OCI-M2 (cell line): Measurements from ENCODE around the gene PLA2G4A.
A peak's percentile ranks its signal among the peaks of the same experiment; 100 is the strongest.

Experiments
- DNase-seq: peaks from one replicate; lab custom pipeline; 2025; ENCODE audit not compliant: unreplicated experiment; lab: John Stamatoyannopoulos, UW

The PLA2G4A gene

DNA sequence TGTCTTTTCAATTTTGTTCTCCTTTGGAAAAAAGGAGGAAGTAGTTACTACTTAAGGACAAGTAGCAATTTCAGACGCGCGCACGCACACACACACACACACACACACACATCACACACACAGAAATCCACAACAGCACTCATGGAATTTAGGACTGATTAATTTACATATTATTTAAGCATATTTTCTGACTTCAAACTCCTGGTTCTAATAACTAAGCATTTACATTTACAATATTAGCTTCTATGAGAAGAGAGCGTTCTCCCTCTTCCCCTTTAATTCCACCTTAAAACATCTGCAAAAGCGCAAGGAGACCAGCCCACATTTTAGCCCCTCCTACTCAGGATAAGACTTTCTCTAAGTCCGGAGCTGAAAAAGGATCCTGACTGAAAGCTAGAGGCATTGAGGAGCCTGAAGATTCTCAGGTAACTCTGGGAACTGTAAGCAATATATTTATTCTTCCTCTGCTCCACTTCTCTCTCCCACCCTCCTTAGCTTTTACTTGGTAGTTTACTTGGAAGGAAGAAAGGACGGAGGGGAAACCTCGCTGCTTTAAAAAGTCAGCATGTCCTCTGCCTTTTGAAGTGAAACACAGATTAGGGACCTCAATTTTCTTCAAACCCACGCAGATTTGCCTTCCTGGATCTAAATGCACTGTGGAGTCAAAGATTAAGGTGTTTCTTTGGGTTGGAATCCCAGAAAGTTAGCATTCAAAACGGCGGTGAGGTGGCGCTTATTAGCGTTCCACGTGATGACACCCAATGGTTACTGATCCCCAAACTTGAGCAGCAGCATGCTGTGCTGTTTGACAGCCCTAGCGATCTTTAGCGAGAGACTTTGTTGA is at the start of gene PLA2G4A:
TSS of gene PLA2G4A (plus strand) at position 339 of the 844 bp plus-strand sequence. CDS start 25,406 bp downstream, outside the sequence.
- DNase-seq = peak; percentile 37

DNA sequence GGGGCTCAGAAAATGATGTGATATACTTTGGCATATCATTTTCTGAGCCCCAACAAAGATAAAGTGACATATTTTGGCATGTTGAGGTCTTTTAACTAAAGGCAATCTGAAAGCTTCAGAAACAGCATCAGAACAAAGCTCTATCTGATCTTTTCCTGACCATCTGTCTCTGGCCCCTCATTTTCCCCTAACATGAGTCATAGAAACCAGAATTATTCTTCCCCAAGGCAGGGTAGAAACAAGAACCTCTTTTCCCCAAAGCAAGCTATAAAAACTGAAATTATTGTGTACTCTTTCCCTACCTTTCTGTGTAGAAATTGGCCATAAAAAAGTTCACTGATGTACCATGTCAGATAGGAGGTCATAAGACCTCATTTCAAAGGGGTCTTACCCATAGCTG is 48.7 kb upstream of the PLA2G4A start:
- no peak for DNase-seq

DNA sequence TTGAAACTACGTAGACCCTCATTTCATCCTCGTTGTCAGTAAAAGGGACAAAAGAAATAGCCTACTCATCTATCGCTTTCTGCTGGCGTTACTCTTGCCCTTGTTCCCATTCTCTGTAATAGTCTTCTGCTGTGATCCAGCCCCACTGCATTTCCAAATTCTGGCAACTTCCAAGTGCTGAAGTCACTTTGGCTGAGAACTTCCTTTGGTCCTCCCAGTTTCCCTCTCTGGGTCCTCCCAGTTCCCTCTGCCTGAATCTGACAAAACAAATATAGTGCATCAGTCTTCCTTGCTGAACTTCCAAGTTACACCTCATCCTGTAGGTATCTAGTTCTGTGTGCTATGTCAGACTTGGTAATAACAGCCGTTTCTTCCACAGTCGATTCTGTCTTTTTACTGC is 47.0 kb upstream of the PLA2G4A start:
- DNase-seq = no peak

DNA sequence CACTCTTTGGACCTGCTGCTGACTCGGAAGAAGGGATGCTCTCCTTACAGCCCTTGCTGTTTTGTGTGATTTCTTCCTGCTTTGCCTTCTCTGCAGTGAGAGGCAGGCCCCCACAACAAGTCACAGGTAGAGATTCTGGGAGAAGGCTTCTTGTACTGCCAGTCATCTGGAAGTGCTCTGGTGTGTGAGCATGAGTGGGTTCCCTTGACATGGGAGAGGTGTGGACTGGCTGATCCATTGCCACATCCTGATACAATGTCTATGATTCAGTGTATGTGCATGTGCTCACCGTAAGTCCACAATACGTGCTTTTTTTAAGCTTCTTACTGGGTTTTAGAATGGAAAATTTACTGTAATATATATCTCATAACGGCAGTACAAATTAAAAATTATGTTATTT is 46.0 kb upstream of the PLA2G4A start:
- no peak for DNase-seq

DNA sequence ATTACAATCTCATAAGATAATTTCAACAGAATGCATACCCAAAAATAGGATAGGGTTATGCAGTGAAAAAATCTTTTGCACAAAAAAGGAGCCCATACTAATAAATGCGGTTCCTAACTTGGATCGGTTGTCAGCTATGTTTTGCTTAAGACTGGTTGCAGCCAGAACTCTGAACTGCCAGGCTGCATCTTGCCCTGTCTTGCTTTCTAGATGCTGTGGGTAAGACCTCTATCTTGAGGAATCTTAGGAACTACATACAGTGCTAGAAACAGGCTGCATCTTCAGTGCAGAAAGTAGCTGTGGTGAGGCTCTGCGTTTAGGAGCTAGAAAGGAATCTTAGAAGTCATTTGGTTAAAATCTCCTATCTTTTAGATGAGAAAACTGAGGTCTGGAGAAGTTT is 45.6 kb upstream of the PLA2G4A start:
- DNase-seq = no peak

DNA sequence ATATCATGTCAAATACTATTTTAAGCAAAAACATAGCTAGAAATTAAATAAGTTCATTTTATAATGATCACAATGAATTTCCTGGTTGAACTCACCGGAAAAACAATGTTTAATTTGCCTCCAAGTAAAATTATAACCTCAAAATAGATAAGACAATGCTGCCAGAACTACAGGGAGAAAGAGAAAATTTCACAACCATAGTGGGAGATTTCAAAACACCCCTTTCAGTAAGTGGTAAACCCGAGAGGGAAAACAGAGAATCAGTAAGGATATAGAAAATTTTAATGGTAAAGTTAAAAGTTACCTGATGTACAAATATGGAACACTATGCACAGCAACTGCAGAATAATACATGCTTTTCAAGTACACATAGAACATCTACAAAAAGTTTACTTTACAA is 43.2 kb upstream of the PLA2G4A start:
- DNase-seq = no peak

DNA sequence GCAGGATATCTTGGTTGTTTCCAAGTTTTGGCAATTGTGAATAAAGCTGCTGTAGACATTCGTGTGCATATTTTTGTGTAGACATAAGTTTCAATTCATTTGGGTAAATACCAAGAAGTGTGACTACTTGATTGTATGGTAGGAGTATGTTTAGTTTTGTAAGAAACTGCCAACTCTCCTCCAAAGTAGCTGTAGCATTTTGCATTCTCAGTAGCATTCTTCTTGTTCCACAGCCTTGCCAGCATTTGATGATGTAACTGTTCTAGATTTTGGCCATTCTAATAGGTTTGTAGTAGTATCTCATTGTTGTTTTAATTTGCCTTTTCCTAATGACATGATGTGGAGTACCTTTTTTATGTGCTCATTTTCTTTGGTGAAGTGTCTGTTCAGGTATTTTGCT is 38.6 kb upstream of the PLA2G4A start:
- no peak for DNase-seq

DNA sequence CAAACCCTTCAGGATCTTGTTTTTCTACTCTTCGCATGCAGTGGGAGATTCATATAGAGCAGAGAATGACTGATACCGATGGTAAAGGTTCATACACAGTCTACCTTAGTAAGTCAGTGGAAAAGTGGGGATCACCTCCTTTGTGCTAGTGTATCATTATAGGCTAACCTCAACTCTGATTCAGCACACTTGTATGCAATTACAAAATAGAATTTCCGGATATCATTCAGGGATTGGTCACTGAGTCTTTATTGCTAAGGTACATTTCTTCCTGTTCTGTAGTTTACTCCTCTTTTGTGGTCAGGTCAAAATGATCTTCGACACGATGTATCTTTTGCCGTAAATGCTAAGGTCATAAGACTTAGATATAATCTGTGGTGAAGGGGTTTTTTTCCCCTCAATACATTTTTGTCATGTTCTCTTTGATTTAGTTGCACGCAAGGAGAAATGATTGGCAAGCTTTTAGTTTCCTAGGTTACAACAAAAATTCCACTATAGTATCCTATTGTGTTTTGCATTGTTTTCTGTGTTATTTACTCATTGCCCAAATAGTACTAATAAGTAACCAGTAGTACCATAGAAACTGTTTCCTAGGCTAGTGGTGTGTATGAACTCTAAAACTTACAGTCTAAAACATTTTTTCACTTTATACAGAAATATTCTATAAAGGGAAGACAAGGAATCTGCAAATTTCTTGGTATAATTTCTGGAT is 35.7 kb upstream of the PLA2G4A start:
- no peak for DNase-seq

DNA sequence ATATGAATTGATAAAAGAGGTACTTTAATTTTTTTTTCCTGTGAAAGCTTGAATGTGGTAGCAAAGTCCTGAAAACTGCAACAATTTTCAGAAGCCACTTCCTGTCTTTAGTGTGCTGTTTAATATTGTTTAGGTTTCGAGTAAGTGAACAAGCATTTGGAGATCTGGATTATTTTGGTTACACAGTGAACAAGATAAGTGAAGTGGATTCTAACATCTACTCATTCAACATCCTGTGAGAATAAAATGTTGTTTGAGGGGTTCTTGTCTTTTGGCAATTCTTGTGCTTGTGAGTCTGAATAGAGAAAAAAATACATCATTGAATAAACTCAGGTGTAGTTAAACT is 35.2 kb upstream of the PLA2G4A start:
- DNase-seq = no peak

DNA sequence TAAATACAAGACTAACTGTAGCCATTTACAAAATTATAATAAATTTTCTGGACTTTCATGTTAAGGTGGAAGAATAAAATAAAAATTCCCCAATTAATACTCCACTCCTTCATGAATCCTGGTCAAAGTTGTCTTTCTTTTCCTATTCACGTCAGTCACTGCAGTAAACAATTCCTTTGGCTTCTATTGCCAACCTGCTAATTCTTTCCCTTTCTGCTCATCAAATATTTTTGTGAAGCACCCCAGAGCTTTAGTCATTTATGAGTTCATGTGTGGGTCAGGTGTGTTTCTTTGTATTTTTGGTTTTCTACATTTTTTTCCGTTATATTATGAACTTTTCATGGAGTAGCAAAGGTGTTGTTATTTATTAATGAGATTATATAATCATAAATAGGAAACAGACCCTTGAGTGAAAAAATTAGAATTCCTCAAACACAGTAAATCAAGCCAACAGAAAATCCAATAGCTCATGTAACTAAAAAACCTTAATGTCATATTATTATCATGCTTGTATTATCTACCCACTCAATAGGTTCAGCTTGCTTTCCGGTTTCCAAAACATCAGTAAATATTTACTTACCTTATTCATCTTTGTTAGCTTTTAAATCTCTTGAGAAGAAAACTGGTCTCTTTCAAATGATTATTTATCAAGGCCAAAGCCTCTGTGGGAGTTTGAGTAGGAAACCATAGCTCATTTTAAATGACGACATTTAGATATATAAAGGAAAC is 29.6 kb upstream of the PLA2G4A start:
- DNase-seq = no peak

DNA sequence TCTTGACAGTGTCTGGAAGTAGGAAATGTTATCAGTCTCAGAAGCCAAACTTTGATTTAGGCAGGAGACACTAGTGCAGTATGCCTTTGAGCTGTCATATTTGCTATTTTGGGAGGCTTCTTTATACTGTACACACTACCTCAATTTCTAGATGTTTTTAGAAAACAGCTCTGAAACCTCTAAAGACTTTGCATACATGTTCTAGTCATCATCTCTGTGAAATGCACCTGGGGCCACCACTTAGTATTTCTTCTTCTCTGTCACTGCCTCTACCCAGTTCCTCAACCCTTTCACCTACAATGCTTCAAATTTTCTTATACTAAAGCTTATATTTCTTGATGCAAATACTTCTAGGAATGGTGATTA is 29.1 kb upstream of the PLA2G4A start:
- no peak for DNase-seq

DNA sequence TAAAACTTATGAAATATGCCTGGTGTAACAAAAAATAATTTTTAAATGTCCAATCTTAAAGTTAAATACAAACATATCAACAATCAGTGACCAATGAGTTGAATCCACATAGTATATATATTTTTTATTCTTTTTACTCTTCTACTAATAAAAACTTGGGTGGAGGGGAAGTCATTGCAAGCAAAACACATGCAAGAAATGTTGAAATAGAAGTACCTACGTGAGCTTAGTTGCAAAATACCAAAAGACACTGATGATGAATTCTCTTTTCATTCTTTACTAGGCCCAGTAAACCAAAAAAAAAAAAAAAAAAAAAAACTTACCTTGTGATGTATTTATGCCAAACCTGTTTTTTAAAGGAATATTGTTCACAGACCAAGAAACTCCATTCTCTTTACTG is 26.4 kb upstream of the PLA2G4A start:
- DNase-seq = no peak

DNA sequence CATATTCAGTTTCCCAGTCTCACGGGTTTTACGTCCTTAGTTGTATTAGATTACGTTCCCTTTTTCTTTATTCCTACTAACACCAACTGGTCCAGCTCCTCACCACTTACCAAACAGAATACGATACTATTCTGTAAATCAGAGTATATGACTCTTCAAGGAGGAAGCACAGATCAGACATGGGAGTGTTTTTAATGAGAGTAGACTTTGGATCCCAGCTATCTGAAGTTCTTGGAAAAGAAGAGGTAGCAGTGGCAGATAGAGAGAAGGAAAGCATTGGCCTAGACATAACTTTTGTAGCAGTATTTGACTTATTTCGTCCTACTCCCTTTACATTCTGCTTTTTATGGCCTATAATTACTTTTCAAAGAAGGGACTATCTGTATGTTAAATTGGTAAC is 24.1 kb upstream of the PLA2G4A start:
- DNase-seq = no peak

DNA sequence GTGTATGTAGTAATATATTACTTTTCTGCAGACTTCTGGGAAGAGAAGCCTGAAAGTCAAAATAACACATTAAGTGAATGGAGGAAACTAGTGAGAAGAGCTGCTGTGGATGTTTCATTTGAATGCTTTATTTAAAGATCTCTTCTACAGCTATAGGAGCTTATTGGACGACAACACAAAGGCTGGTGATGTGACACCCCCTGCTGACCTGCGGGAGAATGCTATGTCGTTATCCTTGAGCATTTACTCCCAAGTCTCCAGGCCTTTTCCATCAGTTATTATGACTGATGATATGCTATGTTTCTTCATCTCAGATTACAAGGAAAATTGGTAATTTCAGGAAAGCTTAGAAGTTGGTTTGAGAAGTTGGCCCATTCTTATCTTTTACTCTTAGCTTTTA is 22.3 kb upstream of the PLA2G4A start:
- DNase-seq = no peak

DNA sequence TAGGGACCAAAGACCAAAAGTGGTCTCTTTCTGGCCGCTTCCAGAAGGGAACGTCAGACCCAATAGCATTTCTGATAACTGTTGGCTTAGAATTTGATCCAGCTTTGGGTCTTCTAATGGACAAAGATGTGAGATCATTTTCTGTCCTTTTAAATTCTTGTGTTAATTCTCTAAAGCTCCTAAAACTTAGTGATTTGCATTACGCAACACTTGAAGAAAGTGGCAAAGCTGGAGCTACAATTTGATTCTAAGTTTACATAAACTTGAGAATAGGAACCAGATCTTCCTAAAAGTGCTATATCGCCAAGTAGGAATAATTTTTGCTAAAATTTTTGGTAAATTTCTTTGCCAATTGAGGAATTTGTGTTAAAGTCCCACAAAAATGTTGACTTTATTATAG is 21.6 kb upstream of the PLA2G4A start:
- no peak for DNase-seq

DNA sequence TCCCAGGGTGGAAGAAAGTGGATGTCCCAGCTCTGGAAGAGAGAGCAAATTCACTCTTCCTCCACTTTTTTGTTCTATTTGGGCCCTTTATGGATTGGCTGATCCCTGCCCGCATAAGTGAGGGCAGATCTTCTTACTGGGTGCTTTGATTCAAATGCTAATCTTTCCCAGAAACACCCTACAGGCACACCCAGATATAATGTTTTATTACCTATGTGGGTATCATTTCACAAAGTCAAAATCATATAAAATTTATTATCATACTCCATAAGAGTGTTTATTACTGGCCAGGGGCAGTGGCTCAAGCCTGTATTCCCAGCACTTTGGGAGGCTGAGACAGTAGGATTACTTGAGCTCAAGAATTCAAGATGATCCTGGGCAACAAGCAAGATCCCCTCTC is 16.9 kb upstream of the PLA2G4A start:
- no peak for DNase-seq

DNA sequence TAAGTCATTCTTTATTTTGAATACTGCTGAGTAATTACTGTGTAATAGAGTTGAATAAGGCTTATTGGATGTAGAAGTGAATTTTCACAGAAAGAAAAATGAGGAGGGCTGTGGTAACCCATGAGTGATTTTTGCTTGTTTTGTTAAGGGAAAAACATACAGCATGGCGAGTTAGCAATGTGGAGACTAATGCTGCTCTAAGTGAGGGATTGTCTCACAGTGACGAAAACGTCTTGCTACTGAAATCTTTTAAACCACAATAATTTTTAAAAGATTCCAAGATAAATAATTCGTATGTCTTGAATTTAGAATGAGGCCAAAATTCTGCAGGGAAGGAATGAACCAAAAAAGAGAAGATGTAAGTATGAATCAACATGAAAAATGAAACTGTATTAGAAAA is 16.2 kb upstream of the PLA2G4A start:
- no peak for DNase-seq

DNA sequence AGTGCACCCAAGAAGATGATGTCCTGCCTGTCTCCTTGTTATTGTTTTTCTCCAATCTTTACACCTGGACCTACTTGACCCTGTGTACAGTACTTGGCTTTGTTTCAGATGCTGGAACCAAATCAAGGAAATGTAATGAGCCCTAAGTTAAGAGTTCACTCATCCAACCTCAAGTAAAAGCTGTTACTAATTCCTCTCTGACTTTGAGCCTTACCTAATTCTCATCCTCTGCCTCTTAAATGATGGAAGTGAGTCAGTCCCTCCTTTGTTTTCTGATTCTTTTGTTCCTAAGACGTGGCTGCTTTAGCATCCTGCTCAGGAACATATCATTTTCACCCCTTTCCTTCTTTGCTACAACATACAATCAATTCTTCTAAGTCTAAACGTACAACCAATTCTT is 15.3 kb upstream of the PLA2G4A start:
- no peak for DNase-seq

DNA sequence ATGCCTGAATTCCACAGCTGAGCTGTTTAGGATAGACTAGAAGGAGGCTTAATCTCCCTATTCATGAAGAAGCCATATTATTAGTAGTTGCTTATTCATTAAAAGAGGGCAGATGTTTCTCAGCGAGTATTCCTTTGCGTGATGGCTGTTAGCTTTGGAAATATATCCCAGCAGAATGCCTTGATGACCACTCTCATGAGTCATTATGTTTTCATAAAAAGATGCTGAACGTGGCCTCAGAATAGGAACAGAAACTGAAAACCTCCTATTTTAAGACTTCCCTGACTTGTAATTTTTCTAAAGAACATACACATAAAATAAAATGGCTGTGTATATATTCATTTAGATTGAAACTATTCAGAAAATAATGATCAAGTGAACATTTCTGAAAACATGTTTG is 9.6 kb upstream of the PLA2G4A start:
- no peak for DNase-seq

DNA sequence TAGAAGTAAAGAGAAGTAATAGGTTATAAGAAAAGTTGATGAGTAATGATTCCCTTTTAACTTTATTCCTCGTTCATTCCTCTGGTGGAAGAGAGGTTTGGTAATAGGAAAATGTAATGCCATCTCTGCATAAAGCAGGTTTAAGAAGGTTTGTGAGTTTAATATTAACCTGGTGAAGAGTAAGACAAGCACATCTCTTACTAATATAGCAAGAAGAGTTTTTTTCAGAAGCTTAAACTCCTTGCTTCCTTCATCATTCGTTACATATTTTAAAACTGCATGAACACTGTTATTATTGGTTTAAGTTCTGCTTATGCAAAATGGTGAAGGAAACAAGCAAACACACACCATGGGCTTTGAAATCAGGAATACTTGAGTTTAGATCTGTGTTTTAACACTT is 9.2 kb upstream of the PLA2G4A start:
- no peak for DNase-seq

DNA sequence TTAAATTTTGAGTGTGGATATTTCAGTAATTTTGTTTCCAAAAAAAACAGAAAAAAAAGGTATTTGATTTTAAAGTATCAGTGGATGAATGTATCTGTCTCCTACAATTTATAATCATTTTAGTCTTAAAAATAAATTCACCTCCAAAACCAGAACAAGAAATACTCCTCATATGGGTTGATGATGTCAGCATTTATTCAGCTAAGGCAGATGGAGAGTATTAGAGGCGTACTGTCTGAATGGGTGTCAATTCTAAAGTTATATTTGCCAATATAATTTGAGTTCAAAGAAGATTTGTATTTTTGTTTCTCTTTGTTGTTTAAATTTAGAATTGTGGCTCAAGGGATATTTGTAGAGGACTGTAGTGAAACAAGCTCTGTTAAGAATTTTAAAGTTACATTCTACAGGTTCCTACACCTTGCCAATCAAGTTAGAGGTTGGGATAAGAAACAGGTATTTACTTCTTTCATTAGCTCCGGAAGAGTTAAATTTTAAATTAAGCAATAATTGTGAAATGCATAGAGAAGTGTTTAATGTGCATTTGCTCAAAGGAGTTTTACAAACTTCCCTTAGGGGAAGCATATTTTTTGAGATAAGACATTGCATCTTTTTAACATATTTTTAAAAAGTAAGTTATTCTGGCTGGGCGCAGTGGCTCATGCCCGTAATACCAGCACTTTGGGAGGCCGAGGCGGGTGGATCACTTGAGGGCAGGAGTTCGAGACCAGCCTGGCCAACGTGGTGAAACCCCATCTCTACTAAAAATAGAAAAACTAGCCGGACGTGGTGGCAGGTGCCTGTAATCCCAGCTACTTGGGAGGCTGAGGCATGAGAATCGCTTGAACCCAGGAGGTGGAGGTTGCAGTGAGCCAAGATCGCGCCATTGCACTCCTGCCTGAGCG is 1.2 kb downstream of the PLA2G4A start:
- DNase-seq = no peak
